CD4-positive, alpha-beta T cell treated with Interleukin-2 at 100 ng/mL for 4 hours (primary cell): ENCODE measurements around the gene MRO.
"Not testable (repeated sequence)": the region's sequence is repeated elsewhere in the genome, so short reads cannot be mapped to it uniquely, and the experiment has no call there.

ENCODE experiments used
- DNase-seq: peaks from one replicate; pipeline ENCODE4 v3.0.0-alpha.2; 2020; ENCODE audit warnings: low spot score

The MRO gene

DNA sequence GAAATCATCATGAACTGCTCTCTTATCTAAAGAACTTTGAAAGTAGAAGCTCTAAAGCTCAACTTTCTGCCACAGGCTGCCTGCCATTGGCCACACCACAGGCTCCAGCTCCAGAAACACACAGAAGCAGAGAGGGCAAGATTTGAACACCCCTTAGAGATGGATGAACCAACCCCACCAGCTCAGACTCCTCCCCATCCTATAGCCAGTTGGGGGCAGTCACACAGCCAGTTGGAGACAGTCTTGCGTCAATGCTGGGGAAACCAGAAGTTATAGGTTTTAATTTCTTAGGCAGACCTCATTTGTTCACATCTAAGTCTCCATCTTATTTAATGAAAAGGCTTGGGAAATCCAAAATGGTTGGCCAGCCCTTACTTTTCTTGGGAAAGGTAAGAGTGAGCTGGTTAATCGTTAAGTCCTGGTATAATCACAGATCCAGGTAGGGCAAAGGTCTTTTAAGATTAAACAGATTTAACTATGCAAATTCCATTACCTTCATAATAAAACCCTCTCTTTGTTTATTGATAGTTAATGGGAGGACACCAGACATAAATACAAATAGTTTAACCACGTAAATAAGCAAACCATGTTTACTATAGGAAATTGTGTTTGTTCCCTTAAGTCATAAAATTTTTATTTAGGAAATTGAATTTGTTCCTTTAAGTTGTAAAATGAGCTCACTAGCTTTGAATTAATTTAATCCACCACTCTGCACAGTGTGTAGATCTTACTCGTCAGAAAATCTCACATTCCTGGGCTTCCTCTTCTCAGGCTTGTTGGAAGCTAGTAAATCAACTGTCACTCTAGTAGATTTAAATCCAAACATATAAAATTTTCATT lies 28.0 kb downstream of the MRO start:
- no peak for DNase-seq

DNA sequence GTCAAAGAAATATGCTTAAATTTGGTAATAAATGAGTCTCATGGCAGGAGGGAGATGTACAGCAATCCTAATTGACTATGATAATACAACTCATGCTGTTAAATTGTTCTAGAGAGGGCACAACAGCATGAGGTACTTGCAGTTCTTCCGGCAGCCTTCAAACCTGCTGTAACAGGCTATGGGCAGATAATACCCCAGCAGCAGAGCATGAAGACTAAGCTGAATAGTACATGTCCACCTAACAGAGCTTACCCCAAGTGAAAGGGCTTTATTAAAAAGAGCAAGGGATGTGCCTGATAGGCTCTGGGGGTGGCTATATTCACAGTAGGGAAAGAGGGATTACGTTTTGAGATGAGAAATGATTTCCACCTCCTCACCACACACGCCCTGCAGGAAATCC lies 28.9 kb downstream of the MRO start:
- DNase-seq, result no peak

DNA sequence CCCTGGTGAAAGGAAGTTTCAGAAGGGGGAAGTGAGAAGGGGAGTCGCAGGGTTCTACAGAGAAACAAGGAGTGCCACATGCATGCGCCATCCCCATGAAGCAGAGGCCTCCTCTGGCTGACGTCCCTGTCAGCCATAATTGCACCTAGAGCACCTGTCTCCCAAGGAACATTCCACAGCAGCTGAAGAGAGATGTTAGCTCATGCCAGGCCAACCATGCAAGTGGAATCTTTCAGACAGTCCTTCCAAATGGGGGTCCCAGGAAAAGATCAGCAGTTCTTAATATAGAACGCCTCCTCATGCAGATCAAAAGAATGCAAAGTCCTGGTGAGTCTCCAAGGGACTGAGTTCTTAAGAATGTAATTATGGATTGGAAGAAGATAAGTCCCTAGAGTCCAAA lies 29.6 kb downstream of the MRO start:
- no peak for DNase-seq

DNA sequence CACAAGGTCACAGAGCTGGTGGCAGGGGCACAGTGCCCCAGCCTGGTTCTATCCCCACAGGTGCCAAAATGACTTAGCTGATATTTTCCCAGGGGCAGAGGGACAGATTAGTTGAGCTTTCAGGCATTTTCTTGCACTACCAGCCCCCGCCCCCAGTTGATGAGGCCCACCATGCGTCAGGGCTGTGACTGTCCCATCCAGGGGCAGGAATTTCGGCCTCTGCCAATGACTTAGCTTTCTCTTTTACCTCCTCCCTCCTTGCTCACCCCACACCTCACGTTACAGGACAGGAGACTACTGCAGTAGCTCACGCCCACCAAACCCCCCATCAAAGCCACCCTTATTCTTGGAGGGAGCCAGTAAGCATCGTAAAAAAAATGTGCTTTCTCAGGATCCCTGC lies 31.5 kb downstream of the MRO start:
- DNase-seq, result no peak

DNA sequence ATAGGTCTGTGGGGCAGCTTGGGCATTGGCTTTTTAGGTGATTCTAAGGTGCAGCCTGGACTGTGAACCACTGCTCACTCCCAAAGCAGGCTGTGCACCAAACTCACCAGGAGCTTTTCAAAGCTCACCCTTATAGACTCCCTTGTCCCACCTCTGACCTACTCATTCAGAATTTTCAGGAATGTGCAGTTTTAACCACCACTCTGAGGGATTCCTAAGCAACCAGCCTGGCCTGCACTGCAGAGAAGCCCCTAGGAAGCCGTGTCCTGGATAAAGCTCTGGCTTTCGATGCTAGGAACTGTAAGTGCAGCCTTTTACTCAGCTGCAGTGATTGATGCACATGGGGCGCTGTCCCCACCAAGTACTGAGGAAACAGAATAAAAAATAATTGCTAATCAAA lies 33.0 kb downstream of the MRO start:
- DNase-seq, result no peak

DNA sequence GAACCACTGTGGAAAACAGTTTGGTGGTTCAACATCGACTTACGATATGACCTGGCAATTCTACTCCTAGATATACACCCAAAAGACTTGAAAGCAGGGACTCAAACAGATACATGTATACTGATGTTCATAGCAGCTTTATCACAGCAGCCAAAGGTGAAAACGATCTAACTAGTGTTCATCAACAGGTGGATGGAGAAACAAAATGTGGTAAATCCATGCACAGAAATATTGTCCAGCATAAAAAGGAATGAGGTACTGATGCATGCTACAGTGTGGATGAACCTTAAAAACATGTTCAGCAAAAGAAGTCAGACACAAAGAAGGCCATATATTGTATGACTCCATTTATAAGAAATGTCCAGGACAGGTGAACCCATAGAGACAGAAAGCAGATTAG lies 36.3 kb downstream of the MRO start:
- no peak for DNase-seq

DNA sequence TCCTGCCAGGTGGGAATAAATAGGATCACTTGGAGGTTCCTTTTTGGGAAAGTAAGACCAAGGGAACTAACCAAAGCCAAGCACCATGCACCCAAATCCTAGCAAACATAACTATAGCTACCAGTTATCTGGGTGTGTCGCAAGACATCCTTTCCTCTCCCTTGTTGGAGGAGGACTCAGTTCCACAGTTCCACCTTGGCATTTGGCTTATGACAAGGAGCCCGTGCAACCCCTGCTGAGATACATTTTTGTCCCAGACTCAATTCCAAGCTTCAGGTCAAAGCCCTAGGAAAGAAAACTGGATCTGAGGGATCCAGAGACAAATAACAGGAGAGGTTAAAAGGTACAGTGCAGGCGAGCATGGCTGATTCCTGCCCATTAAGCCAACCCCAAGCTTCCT lies 40.8 kb downstream of the MRO start:
- DNase-seq, result not testable (repeated sequence)

DNA sequence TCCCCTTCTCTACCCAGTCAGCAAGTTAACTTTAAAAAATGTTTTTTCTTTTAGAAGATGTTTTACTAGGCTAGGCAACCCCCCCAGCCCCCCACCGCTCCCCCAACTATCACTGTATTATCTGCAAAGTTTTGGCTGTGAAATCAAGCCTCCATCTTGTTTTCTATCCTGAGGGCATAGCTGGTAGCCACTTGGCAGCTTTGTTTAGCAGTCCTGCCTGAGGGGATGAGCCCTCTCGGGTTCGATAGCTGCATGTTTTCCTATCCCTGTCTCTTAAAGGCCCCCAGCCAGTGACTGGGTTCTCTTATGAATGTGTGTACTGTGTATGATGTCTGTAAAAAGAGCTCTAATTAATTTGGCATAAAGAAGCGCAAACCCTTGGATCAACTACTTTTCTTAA lies 43.4 kb downstream of the MRO start:
- DNase-seq, result no peak

DNA sequence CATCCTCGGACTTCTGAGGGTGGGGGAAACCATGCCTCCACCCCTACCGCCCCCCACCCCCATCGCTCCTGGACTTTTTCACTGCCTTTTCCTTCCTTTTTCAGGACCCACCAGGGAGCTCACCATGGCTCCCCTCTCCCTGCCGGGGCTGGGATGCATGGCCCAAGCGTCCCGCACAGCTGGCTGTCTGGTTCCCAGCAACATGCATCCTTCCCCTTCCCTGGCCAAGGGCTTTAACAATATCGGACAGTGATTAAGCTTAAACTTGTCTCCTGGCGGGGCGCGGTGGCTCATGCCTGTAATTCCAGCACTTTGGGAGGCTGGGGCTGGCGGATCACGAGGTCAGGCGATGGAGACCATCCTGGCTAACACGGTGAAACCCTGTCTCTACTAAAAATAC lies 44.1 kb downstream of the MRO start:
- no peak for DNase-seq

DNA sequence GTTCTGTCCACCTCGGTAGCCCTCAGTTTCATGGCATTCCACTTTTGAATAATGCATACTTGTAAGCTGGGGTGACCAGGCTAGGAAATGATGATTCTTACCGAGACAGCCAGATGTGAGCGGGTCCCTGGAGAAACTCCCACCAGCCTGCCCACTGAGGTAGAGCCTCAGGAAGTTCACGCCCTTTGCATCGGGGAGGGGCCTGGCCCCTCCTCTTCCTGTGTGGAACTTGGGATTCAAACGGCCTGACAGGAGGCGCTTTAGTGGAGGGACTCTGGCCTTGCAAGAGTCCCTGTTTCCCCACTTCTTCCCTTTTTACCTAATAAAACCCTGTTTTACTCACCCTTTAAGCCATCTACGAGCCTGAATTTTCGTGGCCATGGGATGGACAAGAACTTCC lies 44.6 kb downstream of the MRO start:
- DNase-seq, result no peak

DNA sequence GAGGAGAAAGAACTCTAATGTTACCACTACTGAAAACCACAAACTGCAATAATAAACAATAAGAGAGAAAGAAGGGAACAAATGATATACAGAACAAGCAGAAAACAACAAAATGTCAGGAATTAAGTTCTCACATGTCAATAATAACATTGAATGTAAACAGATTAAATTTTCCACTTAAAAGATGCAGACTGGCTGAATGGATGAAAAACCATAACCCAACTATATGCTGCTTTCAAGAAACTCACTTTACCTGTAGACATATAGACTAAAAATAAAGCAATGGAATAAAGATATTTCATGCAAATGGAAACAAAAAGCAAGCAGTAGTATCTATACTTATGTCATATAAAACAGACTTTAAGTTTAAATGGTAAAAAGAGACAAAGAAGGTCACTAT lies 50.4 kb downstream of the MRO start:
- DNase-seq, result no peak

DNA sequence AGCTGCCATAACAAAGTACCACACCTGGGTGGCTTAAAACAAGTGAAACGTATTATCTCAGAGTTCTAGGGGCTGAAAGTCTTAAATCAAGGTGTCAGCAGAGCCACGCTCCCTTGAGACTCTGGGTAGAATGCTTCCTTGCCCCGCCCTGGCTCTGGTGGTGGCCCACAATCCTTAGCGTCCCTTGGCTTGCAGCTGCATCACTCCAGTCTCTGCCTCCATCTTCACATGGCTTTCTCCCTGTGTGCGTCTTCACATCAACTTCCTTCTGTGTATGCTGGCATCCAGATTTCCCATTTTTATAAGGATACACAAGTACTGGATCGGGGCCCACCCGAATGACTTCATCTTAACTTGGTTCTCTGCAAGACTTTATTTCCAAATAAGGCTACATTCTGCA lies 62.5 kb downstream of the MRO start:
- no peak for DNase-seq

DNA sequence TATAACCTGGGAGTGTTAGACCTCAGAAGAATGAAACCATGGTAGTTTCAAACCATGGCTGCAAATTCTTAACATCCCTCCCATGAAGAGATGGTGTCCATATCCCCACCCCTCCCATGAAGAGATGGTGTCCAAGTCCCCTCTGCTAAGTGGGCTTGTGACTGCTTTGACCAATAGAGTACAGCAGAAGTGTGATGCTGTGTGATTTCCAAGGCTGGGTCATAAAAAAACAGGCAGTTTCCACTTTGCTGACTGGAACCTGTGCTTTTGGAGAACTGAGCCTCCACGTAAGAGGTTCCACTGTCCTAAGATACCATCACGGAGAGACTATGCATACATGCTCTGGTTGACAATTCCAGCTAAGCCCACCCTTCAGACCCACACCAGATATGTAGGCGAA lies 65.5 kb downstream of the MRO start:
- no peak for DNase-seq

DNA sequence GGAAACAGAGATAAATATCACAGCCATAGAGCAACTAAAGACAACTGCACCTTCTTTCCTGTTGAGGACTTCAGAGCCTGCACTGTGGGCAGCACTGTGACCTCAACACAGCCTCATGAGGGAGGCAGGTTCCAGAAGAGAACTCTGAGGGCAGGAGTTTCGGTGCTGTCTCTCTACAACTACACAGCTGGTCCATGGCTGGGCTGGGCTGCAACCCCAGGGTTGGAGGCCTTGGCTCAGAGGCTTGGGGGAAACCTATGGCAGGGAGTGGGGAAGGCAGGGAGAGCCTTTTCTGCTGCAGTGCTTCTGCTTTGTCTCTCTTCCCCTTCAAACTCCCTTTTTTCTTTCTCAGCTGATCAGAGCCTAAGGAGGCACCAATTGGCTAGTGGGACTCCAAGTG lies 66.5 kb downstream of the MRO start:
- DNase-seq, result no peak

DNA sequence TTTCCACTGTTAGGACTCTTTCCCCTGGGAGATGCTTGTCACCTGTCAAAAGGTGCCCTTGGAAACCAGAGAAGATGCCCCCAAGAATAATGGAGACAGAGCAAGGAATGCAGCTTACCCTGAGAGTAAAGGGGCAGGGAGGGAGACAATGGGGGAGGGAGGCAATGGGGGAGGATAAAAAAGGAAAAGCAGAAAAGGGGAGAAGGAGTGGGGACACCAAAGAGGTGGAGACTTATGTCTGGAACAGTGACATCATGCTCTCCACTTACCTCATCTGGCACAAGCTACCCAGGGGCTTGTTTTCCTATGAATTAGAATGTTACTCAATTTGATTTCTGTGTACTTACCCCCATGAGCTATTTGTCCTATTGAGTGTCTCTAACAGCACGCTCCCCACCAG lies 67.9 kb downstream of the MRO start:
- no peak for DNase-seq

DNA sequence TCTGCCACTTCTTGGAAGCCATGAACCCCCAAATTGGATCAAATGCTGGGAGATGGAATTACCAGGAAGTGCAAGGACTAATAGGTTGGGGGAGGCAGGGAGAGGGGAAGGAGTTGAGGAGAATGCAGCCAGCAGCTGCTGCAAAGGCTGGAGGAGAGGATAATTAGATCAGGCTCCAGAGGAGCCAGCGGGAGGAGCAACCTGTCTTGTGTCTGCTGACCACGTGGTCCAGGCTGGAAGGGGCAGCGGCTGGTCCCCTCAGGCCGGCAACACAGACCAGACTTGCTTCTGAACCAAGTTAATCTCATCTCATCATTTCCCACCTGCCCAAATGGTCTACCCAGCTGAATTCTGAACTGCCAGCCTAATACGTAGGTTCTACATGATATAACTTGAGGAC lies 68.3 kb downstream of the MRO start:
- DNase-seq, result no peak

DNA sequence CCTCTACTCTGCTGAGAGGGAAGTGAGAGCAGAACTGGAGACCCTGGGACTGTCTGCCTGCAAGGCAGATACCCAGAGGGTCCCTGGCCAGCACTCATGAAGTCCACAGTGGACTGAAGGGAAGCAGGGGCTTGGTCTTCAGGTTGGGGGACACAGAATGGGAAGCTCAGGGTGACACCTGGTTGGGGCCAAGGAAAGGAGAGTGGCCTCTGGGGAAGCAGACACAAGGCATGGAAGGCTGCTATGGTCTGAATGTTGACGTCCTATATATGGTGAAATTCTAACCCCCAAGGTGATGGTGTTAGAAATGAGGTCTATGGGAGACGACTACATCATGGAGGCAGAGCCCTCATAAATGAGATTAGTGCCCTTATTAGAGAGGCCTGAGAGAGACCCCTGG lies 69.3 kb downstream of the MRO start:
- no peak for DNase-seq

DNA sequence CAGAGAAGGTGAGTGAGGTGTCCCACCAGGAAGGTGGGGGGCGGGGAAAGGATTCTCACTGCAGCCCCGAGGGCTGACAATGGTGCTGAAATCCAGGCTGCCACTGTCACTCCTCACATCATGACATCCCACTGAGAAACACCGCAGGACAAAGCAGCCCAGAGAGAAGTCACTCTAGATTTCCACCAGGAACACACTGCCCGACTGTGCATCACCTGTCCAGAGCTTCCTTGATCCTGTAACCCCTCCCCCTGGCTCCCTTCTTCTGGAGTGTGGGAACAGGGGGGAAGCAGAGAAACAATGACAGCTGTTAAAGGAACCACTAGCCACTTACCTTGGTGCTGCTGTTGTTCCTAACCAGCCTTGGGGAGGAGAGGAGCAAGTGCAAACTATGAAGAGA lies 69.9 kb downstream of the MRO start:
- no peak for DNase-seq

DNA sequence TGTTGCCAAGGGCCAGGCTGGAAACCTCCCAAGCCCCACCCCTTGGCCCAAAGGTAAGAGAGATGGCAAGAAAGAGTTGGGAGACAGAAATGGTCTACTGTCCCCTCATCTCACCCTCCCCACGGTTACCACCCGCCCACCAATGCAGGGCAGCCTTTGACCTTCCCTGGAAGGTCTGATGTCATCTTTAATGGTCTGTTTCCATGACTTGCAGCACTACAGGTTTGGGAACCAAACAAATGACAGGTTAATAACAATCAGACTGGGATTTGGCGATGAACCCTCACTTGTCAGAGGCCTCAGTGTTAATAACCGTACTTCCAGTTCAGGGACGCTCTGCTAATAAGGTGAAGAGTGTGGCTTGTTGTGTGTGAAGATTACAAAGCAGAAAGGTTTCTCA lies 70.4 kb downstream of the MRO start:
- DNase-seq, result no peak

DNA sequence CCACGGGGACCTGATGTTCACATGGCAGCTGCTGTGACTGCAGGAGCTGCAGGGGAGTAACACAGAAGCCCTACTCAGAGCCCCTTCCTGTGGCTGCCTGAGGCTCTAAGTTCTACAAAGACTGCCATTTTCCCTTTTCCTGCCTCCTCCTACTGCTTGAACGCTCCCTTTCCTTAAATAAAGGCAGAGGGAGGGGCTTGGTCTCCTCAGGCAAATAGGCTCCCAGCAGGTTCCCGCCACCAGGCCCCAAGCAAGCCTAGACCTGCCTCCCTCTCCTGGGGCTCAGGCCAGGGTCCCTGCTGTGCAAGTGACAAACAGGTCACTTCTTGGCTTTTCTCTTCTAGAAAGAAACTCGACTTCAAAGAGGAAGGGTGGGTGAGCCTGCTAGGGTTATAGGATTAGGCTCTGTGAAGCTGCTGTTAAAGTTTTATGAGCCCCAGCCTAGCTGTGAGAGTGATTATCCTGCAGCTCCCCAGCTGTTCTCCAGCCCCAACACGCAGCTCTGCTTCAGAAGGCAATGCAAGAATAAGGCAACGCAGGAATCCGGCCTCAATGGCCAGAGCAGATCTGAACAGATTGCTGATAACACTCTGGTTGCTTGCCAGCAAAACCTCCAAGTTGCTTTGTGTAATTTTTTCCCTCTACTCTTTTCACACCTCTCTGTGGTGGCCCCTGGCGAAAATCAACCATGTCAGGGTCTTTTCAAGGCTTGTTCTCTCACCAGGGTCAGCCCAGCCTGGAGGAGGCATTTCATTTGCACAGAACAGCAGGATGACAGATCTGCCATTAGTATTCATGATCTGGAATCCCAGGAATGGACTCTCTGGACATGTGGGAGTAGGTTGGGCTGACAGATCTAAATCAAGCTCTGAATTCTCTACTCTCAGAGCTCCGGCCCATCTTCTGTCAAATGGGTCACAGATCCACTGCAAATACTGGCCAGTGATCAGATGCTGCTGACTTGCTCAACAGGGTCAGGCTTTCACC lies 71.3 kb downstream of the MRO start:
- no peak for DNase-seq

DNA sequence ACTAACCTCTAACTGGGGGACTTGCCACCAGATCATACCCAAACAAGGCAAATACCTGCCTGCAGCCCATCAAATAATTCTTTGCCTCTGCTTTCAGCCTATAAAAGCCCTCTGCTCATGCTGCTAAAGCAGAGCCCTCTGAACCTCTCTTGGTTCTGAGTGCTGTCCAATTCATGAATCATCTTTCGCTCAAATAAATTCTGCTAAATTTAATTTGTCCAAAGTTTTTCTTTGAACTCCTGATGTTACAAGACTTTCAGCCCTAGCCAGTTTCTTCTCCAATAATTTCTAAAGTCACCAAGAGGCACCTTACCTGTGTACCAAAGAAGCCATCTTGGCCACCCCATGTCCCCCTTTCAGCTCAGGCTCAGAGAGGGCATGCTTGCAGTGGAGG lies 72.0 kb downstream of the MRO start:
- DNase-seq, result no peak

DNA sequence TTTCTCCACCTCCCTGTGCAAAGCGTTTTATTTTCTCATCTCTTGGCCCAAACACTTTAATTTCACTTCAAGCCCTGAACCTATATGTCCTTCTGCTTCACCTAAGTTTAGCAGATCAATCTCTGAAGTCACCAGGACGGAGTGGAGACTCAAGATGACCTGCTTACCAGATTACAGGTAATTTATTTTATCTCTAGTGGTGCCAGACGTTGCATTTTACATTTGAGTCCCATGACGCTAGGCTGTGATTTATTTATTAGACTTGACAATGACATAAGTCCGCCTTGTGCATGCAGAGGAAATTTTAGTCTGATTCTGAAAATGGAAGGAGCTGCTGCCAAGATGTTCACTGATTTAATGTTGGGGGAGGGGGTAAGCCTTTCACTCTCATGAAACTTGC lies 73.9 kb downstream of the MRO start:
- no peak for DNase-seq
